H9 (cell line): ENCODE results near the gene CCDC198. TPM values are rescaled to one million over a fixed set of nuclear protein-coding genes. Genes with fewer than 3 reads are reported as not detected.

Experiments used
- DNase-seq: peaks from one replicate; pipeline ENCODE4 v3.0.0-alpha.2; 2017
- H2AFZ ChIP-seq: one replicate; pipeline ENCODE4 v1.6.1; 2013; ENCODE audit warnings: mild to moderate bottlenecking, low read length, control low read depth, moderate library complexity
- H2AK5ac ChIP-seq: 2 replicates; pipeline ENCODE4 v1.6.1; 2013; ENCODE audit warnings: low read length, control low read depth, mixed read lengths; ENCODE audit not compliant: insufficient read length
- H2BK120ac ChIP-seq: one replicate; pipeline ENCODE4 v1.6.1; 2013; ENCODE audit warnings: low read depth, mild to moderate bottlenecking, low read length, control low read depth, inconsistent platforms; ENCODE audit not compliant: poor library complexity, severe bottlenecking
- H2BK12ac ChIP-seq: 2 replicates; pipeline ENCODE4 v1.6.1; 2013; ENCODE audit warnings: low read length, control low read depth, mixed read lengths, low read depth; ENCODE audit not compliant: insufficient read length
- H2BK15ac ChIP-seq: 2 replicates; pipeline ENCODE4 v1.6.1; 2013; ENCODE audit warnings: low read depth, low read length, control low read depth
- H2BK20ac ChIP-seq: one replicate; pipeline ENCODE4 v1.6.1; 2013; ENCODE audit warnings: low read depth, mild to moderate bottlenecking, low read length, control low read depth, inconsistent platforms; ENCODE audit not compliant: poor library complexity, severe bottlenecking
- H2BK5ac ChIP-seq: 2 replicates; pipeline ENCODE4 v1.6.1; 2013; ENCODE audit warnings: low read length, control low read depth, mixed read lengths; ENCODE audit not compliant: insufficient read length
- H3K14ac ChIP-seq: 2 replicates; pipeline ENCODE4 v1.6.1; 2013; ENCODE audit warnings: low read length, control low read depth; ENCODE audit not compliant: insufficient read depth
- H3K18ac ChIP-seq: 2 replicates; pipeline ENCODE4 v1.6.1; 2013; ENCODE audit warnings: low read depth, mild to moderate bottlenecking, mixed read lengths, low read length, control low read depth; ENCODE audit not compliant: insufficient read length
- H3K23ac ChIP-seq: 2 replicates; pipeline ENCODE4 v1.6.1; 2013; ENCODE audit warnings: low read length, control low read depth, mixed read lengths, low read depth; ENCODE audit not compliant: insufficient read length
- H3K23me2 ChIP-seq: 2 replicates; pipeline ENCODE4 v1.6.1; 2013; ENCODE audit warnings: low read depth, mild to moderate bottlenecking, mixed read lengths, low read length, control low read depth; ENCODE audit not compliant: insufficient read length, poor library complexity, severe bottlenecking
- H3K27ac ChIP-seq: 2 replicates; pipeline ENCODE4 v1.5.1; 2013; ENCODE audit warnings: low read length, control low read depth, mixed read lengths, low read depth; ENCODE audit not compliant: insufficient read length
- H3K27me3 ChIP-seq: 2 replicates; pipeline ENCODE4 v1.6.1; 2013; ENCODE audit warnings: low read length, control low read depth, inconsistent platforms; ENCODE audit not compliant: insufficient read depth
- H3K4ac ChIP-seq: 2 replicates; pipeline ENCODE4 v1.6.1; 2013; ENCODE audit warnings: low read depth, mild to moderate bottlenecking, control low read depth, inconsistent platforms, low read length, moderate library complexity
- H3K4me1 ChIP-seq: 2 replicates; pipeline ENCODE4 v1.6.1; 2013; ENCODE audit warnings: low read length, control low read depth, inconsistent platforms; ENCODE audit not compliant: insufficient read depth
- H3K4me2 ChIP-seq: 2 replicates; pipeline ENCODE4 v1.6.1; 2013; ENCODE audit warnings: low read length, control low read depth, mixed read lengths; ENCODE audit not compliant: insufficient read length, insufficient read depth
- H3K56ac ChIP-seq: 2 replicates; pipeline ENCODE4 v1.6.1; 2013; ENCODE audit warnings: low read depth, mild to moderate bottlenecking, mixed read lengths, low read length, control low read depth; ENCODE audit not compliant: insufficient read length
- H3K79me1 ChIP-seq: 2 replicates; pipeline ENCODE4 v1.6.1; 2013; ENCODE audit warnings: low read depth, mild to moderate bottlenecking, moderate library complexity, low read length, control low read depth, inconsistent platforms; ENCODE audit not compliant: insufficient read depth, poor library complexity, severe bottlenecking
- H3K79me2 ChIP-seq: 2 replicates; pipeline ENCODE4 v1.6.1; 2013; ENCODE audit warnings: low read length, control low read depth, inconsistent platforms; ENCODE audit not compliant: insufficient read depth
- H3K9ac ChIP-seq: 2 replicates; pipeline ENCODE4 v1.6.1; 2013; ENCODE audit warnings: low read length, control low read depth, mixed read lengths; ENCODE audit not compliant: insufficient read length; ENCODE audit errors: extremely low read depth
- H3K9me3 ChIP-seq: one replicate; pipeline ENCODE4 v1.6.1; 2013; ENCODE audit warnings: low read depth, low read length, inconsistent platforms; ENCODE audit not compliant: control insufficient read depth
- H3T11ph ChIP-seq: one replicate; pipeline ENCODE4 v1.6.1; 2013; ENCODE audit warnings: mild to moderate bottlenecking, low read length, control low read depth, inconsistent platforms
- H4K20me1 ChIP-seq: one replicate; pipeline ENCODE4 v1.6.1; 2013; ENCODE audit not compliant: control insufficient read depth, insufficient read length, insufficient read depth
- H4K5ac ChIP-seq: 2 replicates; pipeline ENCODE4 v1.6.1; 2013; ENCODE audit warnings: low read depth, mild to moderate bottlenecking, mixed read lengths, low read length, control low read depth; ENCODE audit not compliant: insufficient read length
- H4K8ac ChIP-seq: replicated peaks from 2 replicates; pipeline ENCODE4 v1.6.1; 2013; ENCODE audit warnings: low read length, control low read depth, mixed read lengths, low read depth; ENCODE audit not compliant: insufficient read length
- H4K91ac ChIP-seq: 2 replicates; pipeline ENCODE4 v1.6.1; 2013; ENCODE audit warnings: low read depth, mild to moderate bottlenecking, moderate library complexity, mixed read lengths, low read length, control low read depth; ENCODE audit not compliant: insufficient read length
- H3K27ac Mint-ChIP-seq, 3 experiments: 2 replicates in 2 of 3; 3 replicates in 1 of 3; pipeline ENCODE4 v1.8.0; 2020 to 2021; ENCODE audit warnings: mixed read lengths in 3 of 3, mild to moderate bottlenecking in 1 of 3, moderate library complexity in 1 of 3
- H3K27me3 Mint-ChIP-seq: 2 replicates; pipeline ENCODE4 v1.8.0; 2021; ENCODE audit warnings: low read depth, mild to moderate bottlenecking, moderate library complexity, mixed read lengths
- H3K36me3 Mint-ChIP-seq, 3 experiments: 2 replicates in 2 of 3; 3 replicates in 1 of 3; pipeline ENCODE4 v1.8.0; 2020 to 2021; ENCODE audit warnings: low read depth in 3 of 3, mixed read lengths in 3 of 3; ENCODE audit not compliant: insufficient read depth in 1 of 3
- H3K4me1 Mint-ChIP-seq, 2 experiments: 2 replicates each; pipeline ENCODE4 v1.8.0; 2020; ENCODE audit warnings: mixed read lengths in 2 of 2
- H3K4me3 Mint-ChIP-seq, 2 experiments: 2 replicates in 1 of 2; 3 replicates in 1 of 2; pipeline ENCODE4 v1.8.0; 2020 to 2021; ENCODE audit warnings: mild to moderate bottlenecking in 2 of 2, mixed read lengths in 2 of 2, moderate library complexity in 1 of 2
- H3K9me3 Mint-ChIP-seq, 2 experiments: 2 replicates in 1 of 2; 3 replicates in 1 of 2; pipeline ENCODE4 v1.8.0; 2020; ENCODE audit warnings: mild to moderate bottlenecking in 2 of 2, mixed read lengths in 2 of 2, moderate library complexity in 1 of 2
- CTCF ChIP-seq: fragments of 200-600 bp; sonication (generic); conservative IDR thresholded peaks from 3 replicates; pipeline ENCODE4 v1.8.0; 2021; ENCODE audit warnings: antibody characterized with exemption, mild to moderate bottlenecking
- WGBS: extraction: QIAGEN DNeasy Blood & Tissue Kit; methylation state at CpG from one replicate; pipeline ENCODE4 v1.1.7; 2013; ENCODE audit warnings: missing lambda C conversion rate, low lambda C conversion rate, mixed read lengths; ENCODE audit not compliant: insufficient read length; ENCODE audit errors: extremely low coverage; 5-methylcytosine and 5-hydroxymethylcytosine counted together
- total RNA-seq: library from RNA; stranded (reverse); gene quantifications from 2 replicates; pipeline ENCODE4 v1.2.1, GENCODE V29; 2021

Gene CCDC198
- total RNA-seq, 1 experiment from 2014 or later, result not detected

DNA sequence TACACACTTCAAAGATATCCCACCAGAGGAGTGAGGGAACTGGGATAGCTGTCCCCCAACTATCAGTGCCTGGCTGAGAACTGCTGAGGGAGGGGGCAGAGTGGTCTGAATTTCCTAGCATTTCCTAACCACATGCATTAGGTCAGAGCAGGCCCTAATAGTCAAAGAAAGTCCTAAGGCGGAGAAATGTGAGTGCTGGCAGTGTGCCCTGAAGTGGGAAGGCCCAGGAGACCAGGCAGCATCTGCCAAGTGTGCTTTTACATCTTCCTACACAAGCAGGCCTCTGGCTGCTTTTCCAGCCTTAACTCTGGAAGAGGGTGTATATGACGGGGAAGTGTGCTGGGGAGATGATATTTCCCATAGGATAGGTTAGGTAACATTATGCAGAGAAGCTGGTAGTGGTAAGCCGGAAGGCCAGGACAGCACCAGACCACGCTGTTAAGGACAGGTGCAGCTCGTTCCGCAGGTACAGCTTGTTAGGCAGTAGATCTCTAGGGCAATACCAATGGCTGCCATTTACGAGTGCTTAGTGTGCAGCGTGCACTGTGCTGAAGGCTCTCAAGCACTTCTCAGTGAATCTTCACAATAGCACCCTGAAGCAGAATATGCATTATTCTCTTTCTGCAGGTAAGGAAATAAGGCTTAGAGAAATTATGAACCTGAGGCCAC lies 9.1 kb upstream of the CCDC198 start:
- Mint-ChIP-seq H3K4me1 (peaks cover 16% of the 10 kb centered on the region in 2 experiments), H3K27me3 (peaks cover 2% of the 10 kb centered on the region; the same call in 1 of the 2 replicates), H3K4me3 (no peak overlapping the region), H3K36me3 (peaks cover 0 to 2% (median 2%) of the 10 kb centered on the region in 3 experiments; a peak in 2 of 7 replicates), H3K9me3 (peaks cover 0 to 8% of the 10 kb centered on the region in 2 experiments; a peak in 2 of 5 replicates), H3K27ac (no peak overlapping the region)
- no peak overlapping the region for H3K14ac ChIP-seq
- no peak overlapping the region for H3K27ac ChIP-seq
- no peak overlapping the region for H2AFZ ChIP-seq
- H3K79me1 ChIP-seq, result no peaks in the 10 kb centered on the region
- no peak overlapping the region for H3T11ph ChIP-seq
- TF ChIP-seq CTCF, result no peak
- no peak overlapping the region for H3K56ac ChIP-seq
- no peak overlapping the region for H2BK20ac ChIP-seq
- H3K9me3 ChIP-seq, result no peaks in the 10 kb centered on the region
- H3K79me2 ChIP-seq, result no peaks in the 10 kb centered on the region
- no peak for DNase-seq
- no peak overlapping the region for H3K4ac ChIP-seq
- WGBS, result no CpG with 5 or more reads among the region's 8 CpGs
- no peaks in the 10 kb centered on the region for H3K27me3 ChIP-seq
- H4K8ac ChIP-seq, result no peak overlapping the region
- H4K5ac ChIP-seq, result no peak overlapping the region
- H2BK5ac ChIP-seq, result no peak overlapping the region
- no peak overlapping the region for H2AK5ac ChIP-seq
- no peaks in the 10 kb centered on the region for H4K20me1 ChIP-seq
- no peak overlapping the region for H3K4me2 ChIP-seq
- H2BK120ac ChIP-seq, result no peak overlapping the region
- H3K9ac ChIP-seq, result no peak overlapping the region
- no peak overlapping the region for H3K23ac ChIP-seq
- H2BK15ac ChIP-seq, result no peak overlapping the region
- peaks cover 8% of the 10 kb centered on the region; the same call in 1 of the 2 replicates for H3K4me1 ChIP-seq
- H3K23me2 ChIP-seq, result no peaks in the 10 kb centered on the region
- H4K91ac ChIP-seq, result no peak overlapping the region
- no peak overlapping the region for H2BK12ac ChIP-seq
- no peak overlapping the region for H3K18ac ChIP-seq
